ENCODE measurements around the gene MERTK.

DNA sequence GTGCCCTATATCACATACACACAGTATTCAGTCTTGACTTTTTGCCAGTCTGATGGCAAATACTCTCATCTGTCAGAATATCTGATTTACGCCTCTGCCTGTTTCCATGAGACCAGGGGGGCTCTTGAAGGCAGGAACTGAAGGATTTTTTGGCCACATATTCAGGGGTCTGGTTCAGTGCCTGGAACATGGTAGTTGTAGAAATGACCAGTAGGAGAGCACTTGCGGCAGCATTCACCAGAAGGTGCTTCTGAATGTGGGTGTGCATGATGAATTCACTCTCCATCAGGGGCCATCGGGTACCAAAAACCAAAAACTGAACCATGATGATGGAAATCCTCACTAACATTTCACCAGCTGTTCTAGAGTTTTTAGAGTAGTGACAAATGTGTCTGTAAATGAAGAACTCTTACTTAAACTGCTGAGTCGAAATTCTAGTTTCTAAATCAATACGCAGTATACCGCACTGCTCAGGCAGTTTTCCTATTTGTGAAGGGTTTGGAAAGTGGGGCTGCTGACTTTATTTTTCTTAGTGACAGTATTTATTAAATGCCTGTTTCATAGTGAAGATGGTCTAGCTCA, 54.6 kb downstream of the MERTK start:
- TF ChIP-seq, protein P1, sequence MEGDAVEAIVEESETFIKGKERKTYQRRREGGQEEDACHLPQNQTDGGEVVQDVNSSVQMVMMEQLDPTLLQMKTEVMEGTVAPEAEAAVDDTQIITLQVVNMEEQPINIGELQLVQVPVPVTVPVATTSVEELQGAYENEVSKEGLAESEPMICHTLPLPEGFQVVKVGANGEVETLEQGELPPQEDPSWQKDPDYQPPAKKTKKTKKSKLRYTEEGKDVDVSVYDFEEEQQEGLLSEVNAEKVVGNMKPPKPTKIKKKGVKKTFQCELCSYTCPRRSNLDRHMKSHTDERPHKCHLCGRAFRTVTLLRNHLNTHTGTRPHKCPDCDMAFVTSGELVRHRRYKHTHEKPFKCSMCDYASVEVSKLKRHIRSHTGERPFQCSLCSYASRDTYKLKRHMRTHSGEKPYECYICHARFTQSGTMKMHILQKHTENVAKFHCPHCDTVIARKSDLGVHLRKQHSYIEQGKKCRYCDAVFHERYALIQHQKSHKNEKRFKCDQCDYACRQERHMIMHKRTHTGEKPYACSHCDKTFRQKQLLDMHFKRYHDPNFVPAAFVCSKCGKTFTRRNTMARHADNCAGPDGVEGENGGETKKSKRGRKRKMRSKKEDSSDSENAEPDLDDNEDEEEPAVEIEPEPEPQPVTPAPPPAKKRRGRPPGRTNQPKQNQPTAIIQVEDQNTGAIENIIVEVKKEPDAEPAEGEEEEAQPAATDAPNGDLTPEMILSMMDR (IDR thresholded peaks at IDR 0.05) = no peak
- TF ChIP-seq POLR2A (IDR thresholded peaks at IDR 0.05) = no peak
